GM12878 (cell line): ENCODE data around the gene PSMC3. TPM values are rescaled to one million over a fixed set of nuclear protein-coding genes. Genes with fewer than 3 reads are reported as not detected.
A peak's percentile ranks its signal among the peaks of the same experiment; 100 is the strongest.

ENCODE experiments used
- ATAC-seq: fragments of 200-7000 bp; cut with Tn5 transposase; 3 replicates; pipeline ENCODE4 v1.9.1; 2020; ENCODE audit warnings: mild to moderate bottlenecking, moderate library complexity
- BruUV-seq: library from RNA; stranded (reverse); fragments of 400-500 nt; replicated peaks from 2 replicates; lab custom pipeline; 2021; lab: Mats Ljungman, UMichigan
- CTCF ChIA-PET: fragments of 300-600 bp; sonication (Branson Sonifier 250); formaldehyde crosslinking; extraction: SDS; loops from one replicate; lab custom pipeline; 2021; ENCODE audit warnings: inconsistent platforms; lab: Yijun Ruan, JAX
- POLR2A ChIA-PET: fragments of 350-600 bp; formaldehyde crosslinking; extraction: SDS; loops from one replicate; lab custom pipeline; 2021; ENCODE audit warnings: inconsistent platforms; lab: Charles Lee
- RAD21 ChIA-PET: fragments of 300-600 bp; sonication (Branson Sonifier 250); formaldehyde crosslinking; loops from one replicate; lab custom pipeline; 2023; ENCODE audit warnings: antibody characterized with exemption; ENCODE audit not compliant: unreplicated experiment; lab: Charles Lee
- SMC1A ChIA-PET: fragments of 300-600 bp; sonication (Branson Sonifier 250); formaldehyde crosslinking; loops from one replicate; lab custom pipeline; 2023; ENCODE audit not compliant: unreplicated experiment, uncharacterized antibody; lab: Charles Lee
- DNase-seq: peaks from one replicate; pipeline ENCODE4 v3.0.0-alpha.2; 2011; ENCODE audit warnings: low read depth, low spot score
- FAIRE-seq: peaks from 3 replicates; lab custom pipeline; 2011; peaks lifted over from hg19 to GRCh38; lab: Jason Lieb, UNC
- H2AFZ ChIP-seq: 2 replicates; pipeline ENCODE4 v1.6.0; 2011; ENCODE audit warnings: low read depth, low read length, control low read depth; ENCODE audit not compliant: control insufficient read depth
- H3K27ac ChIP-seq: 2 replicates; pipeline ENCODE4 v1.5.1; 2011; ENCODE audit warnings: control low read depth; ENCODE audit not compliant: control insufficient read depth, insufficient read depth
- H3K27me3 ChIP-seq, 2 experiments: replicated peaks in 1 of 2; 2 replicates each; pipeline versions ENCODE4 v1.6.0 to v1.6.1; 2011; ENCODE audit warnings: low read length in 1 of 2; ENCODE audit not compliant: control insufficient read depth in 2 of 2, insufficient read depth in 2 of 2
- H3K36me3 ChIP-seq, 2 experiments: 2 replicates each; pipeline ENCODE4 v1.5.1; 2011; ENCODE audit warnings: low read length in 1 of 2; ENCODE audit not compliant: control insufficient read depth in 2 of 2, insufficient read depth in 2 of 2
- H3K4me1 ChIP-seq: 2 replicates; pipeline ENCODE4 v1.6.1; 2011; ENCODE audit warnings: mild to moderate bottlenecking, low read length, moderate library complexity, mixed read lengths; ENCODE audit not compliant: control insufficient read depth, insufficient read depth
- H3K4me2 ChIP-seq: 2 replicates; pipeline ENCODE4 v1.6.0; 2011; ENCODE audit warnings: control low read depth; ENCODE audit not compliant: control insufficient read depth, insufficient read depth
- H3K4me3 ChIP-seq: fragments of 200-600 bp; sonication (generic); 2 replicates; pipeline ENCODE4 v1.5.1; 2016
- H3K79me2 ChIP-seq: 2 replicates; pipeline ENCODE4 v1.6.0; 2011; ENCODE audit warnings: low read length; ENCODE audit not compliant: control insufficient read depth, insufficient read depth
- H3K9ac ChIP-seq: 2 replicates; pipeline ENCODE4 v1.8.0; 2011; ENCODE audit warnings: low read length, control low read depth, mixed read lengths; ENCODE audit not compliant: control insufficient read depth, insufficient read depth
- H3K9me3 ChIP-seq: replicated peaks from 3 replicates; pipeline ENCODE4 v1.5.1; 2011; ENCODE audit warnings: mild to moderate bottlenecking, low read length; ENCODE audit not compliant: control insufficient read depth, insufficient read depth
- H4K20me1 ChIP-seq: 2 replicates; pipeline ENCODE4 v1.6.0; 2011; ENCODE audit not compliant: control insufficient read depth, insufficient read depth
- BHLHE40 ChIP-seq, 2 experiments: fragments of 450-650 bp in 1 of 2; IDR thresholded peaks; 2 replicates each; pipeline ENCODE4 v1.6.1; 2011 to 2017; ENCODE audit warnings: low read depth in 2 of 2, borderline replicate concordance in 1 of 2, improper control_type of control experiment in 1 of 2, low read length in 1 of 2, mild to moderate bottlenecking in 1 of 2
- BMI1 ChIP-seq: fragments of 450-650 bp; IDR thresholded peaks from 2 replicates; pipeline ENCODE4 v1.6.1; 2016; ENCODE audit warnings: mild to moderate bottlenecking, moderate library complexity, borderline replicate concordance
- HDGF ChIP-seq: fragments of 450-650 bp; IDR thresholded peaks from 2 replicates; pipeline ENCODE4 v1.6.1; 2016; ENCODE audit warnings: antibody characterized with exemption
- POLR2AphosphoS5 ChIP-seq: IDR thresholded peaks from 2 replicates; pipeline ENCODE4 v1.6.1; 2011; ENCODE audit warnings: mild to moderate bottlenecking, low read length, inconsistent platforms
- RCOR1 ChIP-seq: conservative IDR thresholded peaks from 2 replicates; pipeline ENCODE4 v1.6.1; 2012; ENCODE audit warnings: low read depth, low read length, improper control_type of control experiment
- ZNF24 ChIP-seq: fragments of 450-650 bp; IDR thresholded peaks from 2 replicates; pipeline ENCODE4 v1.6.1; 2017; ENCODE audit warnings: antibody characterized with exemption, mild to moderate bottlenecking
- WGBS: methylation state at CpG from one replicate; pipeline ENCODE4 v1.1.6; 2016; ENCODE audit warnings: low lambda C conversion rate; ENCODE audit not compliant: insufficient replicate concordance, insufficient coverage; ENCODE audit errors: missing lambda C conversion rate; 5-methylcytosine and 5-hydroxymethylcytosine counted together
- in situ Hi-C: fragments of 300-500 bp; cut with MboI; formaldehyde crosslinking; loops from 9 replicates; pipeline ENCODE4 v1.14.3; 2018; ENCODE audit warnings: mixed read lengths
- intact Hi-C: fragments of 100-400 bp; cut with micrococcal nuclease; formaldehyde crosslinking; loops from one replicate; pipeline ENCODE4 v1.14.2; 2022; ENCODE audit not compliant: unreplicated experiment
- polyA plus RNA-seq, 11 experiments: library from polyadenylated mRNA; depleted of rRNA in 4 of 11; unstranded in 6 of 11; stranded (reverse) in 5 of 11; fragments of >200 nt; fragmentation: Nextera tagmentation in 4 of 11; fragmentation: Illumina TruSeq in 1 of 11; extraction: Ambion mirVana in 4 of 11; extraction: Trizol in 1 of 11; gene quantifications; 1 replicate in 1 of 11; 2 replicates in 10 of 11; pipeline versions ENCODE4 v1.2.1 to v1.2.3, GENCODE V29; 2011 to 2016; ENCODE audit warnings: inconsistent platforms in 2 of 11, missing spikeins in 2 of 11, low read depth in 1 of 11
- total RNA-seq, 4 experiments: library from RNA; depleted of rRNA in 3 of 4; stranded (reverse); fragments of >200 nt in 3 of 4; fragmentation: Illumina TruSeq in 1 of 4; extraction: Trizol in 1 of 4; gene quantifications; 2 replicates each; pipeline versions ENCODE4 v1.2.1 to v1.2.3, GENCODE V29; 2013 to 2021
- TF ChIP-seq, protein P1 (sequence below): IDR thresholded peaks from 2 replicates; pipeline ENCODE4 v1.6.1; 2011; ENCODE audit warnings: mild to moderate bottlenecking, low read depth, low read length, moderate library complexity; ENCODE audit not compliant: insufficient replicate concordance
- TF ChIP-seq, protein P2 (sequence below): fragments of 450-650 bp; IDR thresholded peaks from 2 replicates; pipeline ENCODE4 v1.6.1; 2016; ENCODE audit warnings: mild to moderate bottlenecking

PSMC3 gene
- total and polyA plus RNA-seq, 10 of the 15 experiments (the other 5 are each of a cell fraction or from before 2014, with no cell fraction given) = 39.5 to 289 (median 155) TPM

DNA sequence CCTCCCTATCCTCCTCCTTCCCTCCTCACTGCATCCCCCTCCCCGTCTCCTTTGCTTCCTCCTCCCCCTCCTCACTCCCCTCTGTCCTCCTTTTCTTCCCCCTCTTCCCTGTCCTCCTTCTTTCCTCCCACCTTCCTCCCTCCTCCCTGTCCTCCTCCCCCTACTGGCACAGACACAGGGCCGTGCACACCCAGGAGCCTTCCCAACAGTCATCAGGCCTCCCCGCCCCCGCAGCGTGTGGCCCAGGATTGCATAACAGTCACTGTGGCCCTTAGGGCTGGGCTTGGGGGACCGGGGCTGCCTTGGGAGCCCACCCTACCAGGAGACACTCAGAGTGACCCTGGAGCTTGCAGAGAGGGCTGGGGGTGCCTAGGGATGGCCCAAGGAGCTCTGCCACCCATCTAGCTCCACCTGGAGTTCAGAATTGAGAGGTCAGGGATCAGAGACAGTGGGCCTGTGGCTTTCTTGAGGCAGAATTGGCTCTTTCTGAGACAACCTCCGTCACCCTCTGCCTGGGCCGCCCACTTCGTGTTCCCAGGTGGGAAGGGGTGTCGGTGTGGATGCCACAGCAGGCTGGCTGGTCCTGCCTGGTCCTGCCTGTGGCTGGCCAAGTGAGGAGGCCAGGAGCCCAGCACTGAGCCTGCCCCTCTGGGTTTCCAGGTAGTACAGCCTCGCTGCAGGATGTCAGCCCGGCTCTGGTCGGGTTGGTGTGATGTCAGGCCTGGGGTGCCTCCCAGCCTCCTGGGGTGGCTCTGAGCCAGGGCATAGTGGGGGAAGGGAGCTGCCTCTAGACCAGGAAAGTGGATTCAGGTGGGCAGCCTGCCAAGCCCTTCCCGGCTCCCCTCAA, 49.5 kb downstream of the PSMC3 start (continued):
- TF ChIP-seq BMI1 = no peak

- Histone ChIP-seq H3K4me1 (peaks cover 21% of the 10 kb centered on the region), H3K36me3 (peaks cover 2 to 5% of the 10 kb centered on the region in 2 experiments; a peak in 3 of 4 replicates), H3K4me3 (peak overlapping the region; percentile 80), H3K4me2 (peak overlapping the region; percentile 89), H3K9me3 (no peaks in the 10 kb centered on the region), H4K20me1 (no peaks in the 10 kb centered on the region), H3K27ac (peak overlapping the region; percentile 22; the same call in 1 of the 2 replicates), H3K27me3 (no peaks in the 10 kb centered on the region), H3K79me2 (peaks cover 41% of the 10 kb centered on the region), H3K9ac (peak overlapping the region; percentile 85), H2AFZ (no peak overlapping the region)
- POLR2A ChIA-PET = interaction anchor here (1.8 to 4.9 kb wide), 2 partner anchors 23 to 32 kb away, joined by 11 to 57 read pairs; partner anchors contain the start of gene SLC39A13
- CTCF ChIA-PET = interaction anchor here (1.0 to 4.1 kb wide), 4 partner anchors 17 to 198 kb away, joined by 3 to 20 read pairs (median 6); no protein-coding TSS in a partner anchor
- WGBS = 45% methylated on average over 8 of the region's 8 CpGs
- DNase-seq = no peak
- TF ChIP-seq POLR2AphosphoS5 (0 out of 2 replicates have a peak, but pooled peaks have one; percentile 22), HDGF (peak; percentile 81; the same call in 1 of the 2 replicates), ZNF24 (no peak), RCOR1 (no peak), BHLHE40 (IDR thresholded peaks at IDR 0.05; ENCODE audit: borderline replicate concordance in 1 of 2, low read depth in 2 of 2, low read length in 1 of 2) (peak in 1 of 2 experiments; percentile 6; a peak in 1 of 4 replicates)
- TF ChIP-seq, protein P1, sequence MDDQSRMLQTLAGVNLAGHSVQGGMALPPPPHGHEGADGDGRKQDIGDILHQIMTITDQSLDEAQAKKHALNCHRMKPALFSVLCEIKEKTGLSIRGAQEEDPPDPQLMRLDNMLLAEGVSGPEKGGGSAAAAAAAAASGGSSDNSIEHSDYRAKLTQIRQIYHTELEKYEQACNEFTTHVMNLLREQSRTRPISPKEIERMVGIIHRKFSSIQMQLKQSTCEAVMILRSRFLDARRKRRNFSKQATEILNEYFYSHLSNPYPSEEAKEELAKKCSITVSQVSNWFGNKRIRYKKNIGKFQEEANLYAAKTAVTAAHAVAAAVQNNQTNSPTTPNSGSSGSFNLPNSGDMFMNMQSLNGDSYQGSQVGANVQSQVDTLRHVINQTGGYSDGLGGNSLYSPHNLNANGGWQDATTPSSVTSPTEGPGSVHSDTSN = peak; percentile 60
- TF ChIP-seq, protein P2, sequence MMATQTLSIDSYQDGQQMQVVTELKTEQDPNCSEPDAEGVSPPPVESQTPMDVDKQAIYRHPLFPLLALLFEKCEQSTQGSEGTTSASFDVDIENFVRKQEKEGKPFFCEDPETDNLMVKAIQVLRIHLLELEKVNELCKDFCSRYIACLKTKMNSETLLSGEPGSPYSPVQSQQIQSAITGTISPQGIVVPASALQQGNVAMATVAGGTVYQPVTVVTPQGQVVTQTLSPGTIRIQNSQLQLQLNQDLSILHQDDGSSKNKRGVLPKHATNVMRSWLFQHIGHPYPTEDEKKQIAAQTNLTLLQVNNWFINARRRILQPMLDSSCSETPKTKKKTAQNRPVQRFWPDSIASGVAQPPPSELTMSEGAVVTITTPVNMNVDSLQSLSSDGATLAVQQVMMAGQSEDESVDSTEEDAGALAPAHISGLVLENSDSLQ = peak; percentile 88
- intact Hi-C loops = loop anchor here (5.0 to 10.0 kb wide), 3 partner anchors 76 to 479 kb away; partner anchors contain the start of gene FNBP4
- no peak for ATAC-seq
- SMC1A ChIA-PET = interaction anchor here (0.9 to 3.7 kb wide), 4 partner anchors 23 to 161 kb away, joined by 3 to 13 read pairs (median 6); partner anchors contain the start of genes DDB2 and SLC39A13
- FAIRE-seq = no peak
- in situ Hi-C loops = no loop called here
- no TSS peak for BruUV-seq
- RAD21 ChIA-PET = interaction anchor here (1.4 to 3.4 kb wide), 3 partner anchors 24 to 36 kb away, joined by 6 to 31 read pairs (median 8); partner anchors contain the start of gene SLC39A13
Measured at GRCh38 chr11:47376107-47376524, 50.1 kb downstream of the PSMC3 start.
